Measurements from ENCODE around the gene GABRR2.
"Not testable (repeated sequence)": the region's sequence is repeated elsewhere in the genome, so short reads cannot be mapped to it uniquely, and the experiment has no call there.

The GABRR2 gene

DNA sequence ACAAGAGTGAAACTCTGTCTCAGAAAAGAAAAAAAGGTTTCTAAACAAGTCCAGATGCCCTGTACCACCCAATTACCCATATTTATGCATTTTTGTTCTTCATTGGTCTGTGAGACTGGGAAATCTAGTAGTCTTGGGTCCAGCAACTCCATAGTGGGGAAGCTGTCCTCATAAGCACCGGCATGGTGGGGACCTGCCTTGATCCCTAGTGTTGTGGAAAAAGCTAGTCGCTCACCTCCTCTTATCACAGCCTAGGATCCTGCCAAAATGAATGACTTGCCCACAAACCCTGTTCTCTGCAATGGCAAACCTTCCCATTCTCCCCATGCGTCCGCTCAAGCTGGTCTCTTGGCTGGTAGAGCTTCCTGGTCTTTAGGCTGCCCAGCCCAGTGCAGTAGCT lies 59.7 kb downstream of the GABRR2 start:
- no peak for DNase-seq

GRCh38 chr6:89254569-89254968 lies 60.5 kb downstream of the GABRR2 start:
- DNase-seq: no peak

- DNase-seq: no peak
Measured at GRCh38 chr6:89252907-89253306, 62.2 kb downstream of the GABRR2 start.

DNA sequence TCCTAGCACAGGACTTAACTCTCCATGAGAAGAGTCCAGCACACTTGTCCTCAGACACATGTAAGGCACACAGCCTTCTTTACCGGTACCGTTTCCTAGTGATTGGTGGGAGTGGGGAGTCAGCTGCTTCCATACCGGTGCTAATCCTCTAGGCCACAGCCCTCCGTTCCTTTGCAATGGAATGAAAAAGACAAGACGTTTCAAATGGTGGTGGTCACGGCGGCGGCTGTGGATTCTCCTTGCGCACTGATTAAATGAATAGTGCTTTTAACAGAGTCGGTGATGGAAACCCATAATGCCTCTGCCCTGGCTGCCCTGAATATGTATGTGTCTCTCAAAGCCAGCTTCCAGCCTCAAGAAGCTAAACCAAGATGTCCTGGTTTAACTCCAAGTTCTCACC lies 63.1 kb downstream of the GABRR2 start:
- no peak for DNase-seq

DNA sequence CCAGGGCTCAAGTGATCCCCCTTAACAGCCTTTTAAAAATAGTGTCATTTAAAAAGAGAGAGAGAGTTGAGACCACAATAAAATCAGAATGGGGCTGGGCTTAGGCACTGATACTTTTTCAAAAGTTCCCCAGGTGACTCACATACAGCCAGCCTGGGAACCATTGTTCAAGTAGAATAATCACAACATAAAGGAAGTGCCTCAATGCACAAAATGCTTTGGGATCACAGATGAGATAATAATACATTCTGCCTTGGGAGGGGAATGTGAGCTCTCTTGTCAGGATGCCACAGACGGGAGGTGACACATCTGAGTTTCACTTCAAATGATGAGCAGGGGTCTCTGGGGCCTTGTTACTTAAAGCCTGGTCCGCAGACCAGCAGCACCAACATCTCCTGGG lies 63.9 kb downstream of the GABRR2 start:
- no peak for DNase-seq

- no peak for DNase-seq
Measured at GRCh38 chr6:89250239-89250638, 64.9 kb downstream of the GABRR2 start.

DNA sequence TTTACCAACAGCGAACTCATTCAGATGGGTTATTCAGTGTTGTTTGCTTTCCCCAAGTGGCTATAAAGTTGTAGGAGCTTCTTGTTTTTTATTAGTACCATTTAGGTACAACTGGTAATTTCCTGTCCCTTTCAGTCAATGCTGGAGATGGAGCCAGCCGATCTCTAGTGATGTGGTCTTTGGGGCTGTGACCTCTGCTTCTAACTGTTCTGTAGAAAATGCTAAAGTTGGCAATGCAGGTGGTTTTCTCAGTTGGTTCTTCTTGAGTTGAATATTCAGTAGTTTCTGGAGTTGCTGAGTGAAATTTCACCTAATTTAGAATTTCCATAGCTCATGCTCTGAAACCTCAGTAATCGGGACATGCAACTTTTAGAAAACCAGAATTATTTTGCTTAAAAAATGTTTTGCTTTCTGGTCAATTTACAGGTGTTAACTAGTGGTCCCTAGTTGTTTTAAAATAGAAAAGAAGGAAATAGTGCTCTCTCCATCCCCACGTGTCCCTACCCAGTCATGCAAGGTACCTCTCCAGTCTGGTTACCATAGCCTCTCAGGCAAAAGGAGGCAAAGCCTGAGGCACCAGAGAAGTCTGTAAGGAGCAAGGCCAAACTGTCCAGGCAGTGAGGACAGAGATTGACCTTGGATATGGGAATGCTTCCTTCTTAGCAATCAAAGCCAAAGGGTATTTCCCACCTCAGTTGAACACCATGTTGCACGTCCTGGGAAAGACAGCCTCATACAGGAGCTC lies 70.7 kb downstream of the GABRR2 start:
- DNase-seq: no peak

GRCh38 chr6:89243331-89243629 lies 71.8 kb downstream of the GABRR2 start:
- no peak for DNase-seq

- peak; percentile 62 for DNase-seq
Measured at GRCh38 chr6:89242574-89243330, 72.3 kb downstream of the GABRR2 start.

GRCh38 chr6:89239338-89239737 lies 75.8 kb downstream of the GABRR2 start:
- no peak for DNase-seq

- DNase-seq: no peak
Measured at GRCh38 chr6:89237158-89237557, 77.9 kb downstream of the GABRR2 start.

DNA sequence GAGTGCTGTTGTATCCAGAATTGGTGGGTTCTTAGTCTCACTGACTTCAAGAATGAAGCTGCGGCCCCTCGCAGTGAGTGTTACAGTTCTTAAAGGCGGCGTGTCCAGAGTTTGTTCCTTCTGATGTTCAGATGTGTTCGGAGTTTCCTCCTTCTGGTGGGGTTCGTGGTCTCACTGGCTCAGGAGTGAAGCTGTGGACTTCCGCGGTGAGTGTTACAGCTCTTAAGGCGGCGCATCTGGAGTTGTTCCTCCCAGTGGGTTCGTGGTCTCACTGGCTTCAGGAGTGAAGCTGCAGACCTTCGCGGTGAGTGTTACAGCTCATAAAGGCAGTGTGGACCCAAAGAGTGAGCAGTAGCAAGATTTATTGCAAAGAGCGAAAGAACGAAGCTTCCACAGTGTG lies 81.5 kb downstream of the GABRR2 start:
- DNase-seq: not testable (repeated sequence)

DNA sequence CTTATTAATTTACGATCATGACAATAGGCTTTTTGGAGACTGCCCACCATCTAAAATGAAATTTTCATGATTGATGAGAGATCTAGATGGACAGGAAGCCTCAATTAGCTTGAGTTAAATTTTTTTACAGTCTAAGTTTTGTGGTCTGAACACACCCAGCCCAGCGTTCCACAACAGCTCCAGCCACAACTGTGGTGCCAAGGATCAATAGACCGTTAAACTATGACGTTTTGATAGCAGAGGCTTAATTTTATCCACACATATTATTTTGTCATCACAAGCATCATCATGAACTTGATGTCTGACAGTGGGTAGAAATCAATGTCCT lies 92.4 kb downstream of the GABRR2 start:
- DNase-seq: no peak

- DNase-seq: peak; percentile 24
Measured at GRCh38 chr6:89221971-89222711, 93.0 kb downstream of the GABRR2 start.

DNA sequence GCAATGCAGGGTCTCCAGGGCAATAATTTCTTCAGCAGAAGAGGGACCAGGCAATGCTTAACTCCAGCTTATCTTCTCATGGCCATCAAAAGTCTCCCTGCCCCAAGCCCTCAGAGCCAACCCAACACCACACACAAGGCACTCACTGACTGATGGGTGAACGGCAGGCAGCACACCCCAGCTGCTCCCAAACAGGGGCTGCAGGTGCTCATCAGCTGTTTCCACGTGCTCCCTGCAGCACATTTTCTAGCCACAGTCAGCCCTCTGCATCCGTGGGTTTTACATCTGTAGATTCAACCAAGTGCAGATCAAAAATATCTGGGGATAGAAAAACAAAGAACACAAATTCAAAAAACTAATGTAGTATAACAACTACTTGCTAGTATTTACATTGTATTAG lies 94.0 kb downstream of the GABRR2 start:
- DNase-seq: peak; percentile 57

- DNase-seq: peak; percentile 72
Measured at GRCh38 chr6:89217299-89217910, 97.7 kb downstream of the GABRR2 start, which contains the start of gene GABRR1. TSS of gene GABRR1 (minus strand) at chr6:89217358. CDS start at chr6:89217322, 36 bp downstream.

DNA sequence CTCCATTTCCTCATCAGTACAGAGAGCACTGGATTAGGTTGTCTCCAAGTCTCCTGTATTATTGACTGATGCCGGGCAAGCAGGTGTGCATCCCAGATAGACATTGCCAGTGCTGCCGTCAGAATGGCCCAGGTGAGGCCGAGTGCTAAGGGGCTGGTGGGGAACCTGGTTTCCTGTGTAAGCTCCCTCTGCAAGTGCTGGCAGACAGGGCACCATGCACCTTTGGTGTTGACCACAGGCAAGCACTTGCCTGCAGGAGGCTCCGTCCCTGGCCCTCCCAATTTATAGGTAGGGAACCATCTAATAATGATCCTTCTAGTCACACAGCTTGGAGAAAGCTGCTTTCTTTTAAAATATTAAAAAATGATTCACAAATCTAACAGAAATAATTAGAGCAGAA lies 98.7 kb downstream of the GABRR2 start:
- DNase-seq: peak; percentile 22

DNA sequence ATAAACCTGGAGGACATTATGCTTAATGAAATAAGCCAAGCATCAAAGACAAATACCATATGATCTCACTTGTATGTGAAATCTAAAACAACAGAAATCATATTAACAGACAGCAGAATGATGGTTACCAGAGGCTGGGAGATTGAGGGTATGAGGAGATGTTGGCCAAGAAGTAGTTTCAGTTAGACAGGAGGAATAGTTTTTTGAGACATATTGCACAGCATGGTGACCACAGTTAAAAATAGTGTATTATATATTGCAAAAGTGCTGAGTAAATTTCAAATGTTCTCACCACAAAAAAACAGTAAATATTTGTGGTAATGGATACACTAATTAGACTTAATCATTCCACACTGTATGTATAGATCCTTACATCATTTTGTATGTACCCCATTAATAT lies 99.7 kb downstream of the GABRR2 start:
- no peak for DNase-seq

DNA sequence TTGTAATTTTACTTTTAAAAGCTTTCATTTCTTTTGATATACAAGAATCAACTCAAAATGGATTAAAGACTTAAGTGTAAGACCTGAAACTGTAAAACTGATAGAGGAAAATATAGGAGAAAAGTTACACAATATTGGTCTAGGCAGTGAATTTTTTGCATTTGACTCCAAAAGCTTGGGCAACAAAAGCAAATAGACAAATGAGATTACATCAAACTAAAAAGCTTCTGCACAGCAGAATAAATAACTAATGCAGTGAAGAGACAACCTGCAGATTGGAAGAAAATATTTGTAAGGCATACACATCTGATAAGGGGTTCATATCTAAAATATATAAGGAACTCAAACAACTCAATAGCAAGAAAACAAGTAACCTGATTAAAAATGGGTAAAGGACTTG lies 100.9 kb downstream of the GABRR2 start:
- no peak for DNase-seq

DNA sequence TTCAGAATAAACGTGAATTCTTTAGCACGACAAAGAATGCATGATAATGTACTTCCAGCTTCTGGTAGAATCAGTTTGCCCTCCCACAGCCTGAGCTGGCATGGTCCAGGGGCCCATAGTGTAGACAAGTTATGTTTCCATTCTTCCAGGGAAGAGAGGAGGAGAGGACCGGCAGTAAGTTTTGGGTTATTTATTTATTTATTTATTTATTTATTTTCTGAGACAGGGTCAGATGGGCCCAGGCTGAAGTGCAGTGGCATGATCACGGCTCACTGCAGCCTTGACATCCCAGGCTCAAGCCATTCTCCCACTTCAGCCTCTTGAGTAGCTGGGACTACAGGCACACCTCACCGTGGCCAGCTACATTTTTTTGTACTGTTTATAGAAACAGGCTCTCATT lies 102.6 kb downstream of the GABRR2 start:
- no peak for DNase-seq

DNA sequence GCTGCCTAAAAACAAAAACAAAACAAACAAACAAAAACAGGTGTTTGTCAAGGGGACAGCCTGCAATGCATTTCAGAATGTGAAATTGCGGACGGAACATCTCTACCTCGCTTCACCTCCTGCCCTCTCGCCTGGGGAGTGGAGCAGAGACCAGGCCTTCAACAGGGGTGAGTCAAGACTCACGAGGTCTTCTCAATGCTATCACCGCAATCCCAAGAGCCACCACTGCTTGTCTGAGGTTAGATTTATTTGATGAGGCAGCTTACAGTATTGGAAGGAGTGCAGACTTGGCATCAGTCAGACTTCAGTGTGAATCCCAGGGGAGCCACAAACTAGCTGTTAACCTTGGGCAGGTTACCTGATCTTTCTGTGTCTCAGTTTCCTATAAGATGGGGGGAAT lies 105.6 kb downstream of the GABRR2 start:
- no peak for DNase-seq

GRCh38 chr6:89208551-89208950 lies 106.5 kb downstream of the GABRR2 start:
- no peak for DNase-seq
